GM10266 (cell line): ENCODE measurements around the gene DOP1A.

Experiments
- DNase-seq: peaks from one replicate; pipeline ENCODE4 v3.0.0; 2012; ENCODE audit errors: extremely low spot score
- TF ChIP-seq, protein P1 (sequence below): IDR thresholded peaks from 2 replicates; pipeline ENCODE4 v1.5.1; 2012; ENCODE audit warnings: mild to moderate bottlenecking, low read depth; ENCODE audit not compliant: control insufficient read depth, insufficient read depth; ENCODE audit errors: missing control alignments

Gene DOP1A

DNA sequence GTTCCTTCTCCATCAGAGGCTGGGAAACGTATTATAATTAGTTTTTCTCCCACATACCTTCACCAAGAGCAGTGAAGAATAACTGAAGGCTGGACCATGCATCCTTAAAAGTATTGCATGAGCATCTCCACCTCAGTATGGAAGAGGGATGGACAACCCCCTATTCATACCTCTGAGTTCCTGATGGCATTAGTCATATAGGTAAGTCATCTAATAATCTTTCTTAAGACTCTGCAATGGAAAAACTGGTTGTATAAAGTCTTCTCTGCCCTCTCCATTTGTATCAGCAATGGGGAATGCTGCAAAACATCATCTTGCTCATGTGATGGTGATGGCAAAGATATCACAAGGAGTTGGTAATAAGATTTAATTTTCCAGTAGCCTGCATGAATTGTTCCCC, 101.1 kb downstream of the DOP1A start:
- TF ChIP-seq, protein P1, sequence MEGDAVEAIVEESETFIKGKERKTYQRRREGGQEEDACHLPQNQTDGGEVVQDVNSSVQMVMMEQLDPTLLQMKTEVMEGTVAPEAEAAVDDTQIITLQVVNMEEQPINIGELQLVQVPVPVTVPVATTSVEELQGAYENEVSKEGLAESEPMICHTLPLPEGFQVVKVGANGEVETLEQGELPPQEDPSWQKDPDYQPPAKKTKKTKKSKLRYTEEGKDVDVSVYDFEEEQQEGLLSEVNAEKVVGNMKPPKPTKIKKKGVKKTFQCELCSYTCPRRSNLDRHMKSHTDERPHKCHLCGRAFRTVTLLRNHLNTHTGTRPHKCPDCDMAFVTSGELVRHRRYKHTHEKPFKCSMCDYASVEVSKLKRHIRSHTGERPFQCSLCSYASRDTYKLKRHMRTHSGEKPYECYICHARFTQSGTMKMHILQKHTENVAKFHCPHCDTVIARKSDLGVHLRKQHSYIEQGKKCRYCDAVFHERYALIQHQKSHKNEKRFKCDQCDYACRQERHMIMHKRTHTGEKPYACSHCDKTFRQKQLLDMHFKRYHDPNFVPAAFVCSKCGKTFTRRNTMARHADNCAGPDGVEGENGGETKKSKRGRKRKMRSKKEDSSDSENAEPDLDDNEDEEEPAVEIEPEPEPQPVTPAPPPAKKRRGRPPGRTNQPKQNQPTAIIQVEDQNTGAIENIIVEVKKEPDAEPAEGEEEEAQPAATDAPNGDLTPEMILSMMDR, result no peak
- no peak for DNase-seq

GRCh38 chr6:83169106-83169505, 101.6 kb downstream of the DOP1A start:
- DNase-seq, result no peak
- TF ChIP-seq, protein P1, result no peak

DNA sequence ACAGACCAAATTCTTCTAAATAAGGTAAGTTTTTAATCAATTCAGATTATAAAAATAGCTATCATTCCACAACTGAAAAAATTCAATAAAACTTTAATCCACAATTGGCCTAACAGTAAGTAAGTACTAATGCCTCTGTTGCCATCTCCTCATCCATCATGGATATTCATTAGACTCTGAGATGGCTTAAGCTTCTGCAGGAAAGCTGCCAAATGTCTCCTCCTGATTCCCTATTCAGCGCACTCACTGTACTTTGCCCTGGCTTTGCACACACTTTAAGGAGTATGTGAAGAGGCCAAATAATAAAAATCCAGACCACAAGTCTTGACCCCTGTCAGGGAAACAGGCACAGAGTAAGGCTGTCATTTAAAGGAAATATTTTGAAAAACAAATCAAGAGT, 102.0 kb downstream of the DOP1A start:
- TF ChIP-seq, protein P1, result no peak
- no peak for DNase-seq

- TF ChIP-seq, protein P1, result no peak
- DNase-seq, result no peak
These were observed 108.8 kb downstream of the DOP1A start for GRCh38 chr6:83176246-83176645.

DNA sequence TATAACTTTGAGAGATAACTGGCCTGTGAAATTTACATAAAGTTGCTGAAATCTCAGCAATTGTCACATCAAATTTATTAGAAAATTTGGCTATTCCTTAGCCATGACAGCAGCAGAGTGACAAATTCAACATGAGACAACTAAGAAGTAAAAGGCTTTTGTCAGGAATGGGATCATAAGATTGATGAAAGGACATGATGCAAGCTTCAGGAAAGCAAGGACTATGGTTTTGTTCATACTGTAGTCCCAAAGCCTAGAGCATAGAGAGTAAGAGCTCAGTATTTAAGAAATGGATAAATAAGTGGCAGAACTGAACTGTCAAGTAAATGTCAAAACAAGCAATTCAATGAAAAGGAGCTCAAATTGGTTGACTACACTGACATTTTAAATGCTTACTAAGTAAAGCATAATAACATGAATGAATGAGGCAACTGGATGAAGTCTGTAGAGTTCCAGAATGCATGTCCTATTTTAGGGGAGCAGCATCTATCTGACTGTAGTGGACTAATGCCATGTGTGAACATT, 113.0 kb downstream of the DOP1A start:
- TF ChIP-seq, protein P1, result no peak
- DNase-seq, result no peak

DNA sequence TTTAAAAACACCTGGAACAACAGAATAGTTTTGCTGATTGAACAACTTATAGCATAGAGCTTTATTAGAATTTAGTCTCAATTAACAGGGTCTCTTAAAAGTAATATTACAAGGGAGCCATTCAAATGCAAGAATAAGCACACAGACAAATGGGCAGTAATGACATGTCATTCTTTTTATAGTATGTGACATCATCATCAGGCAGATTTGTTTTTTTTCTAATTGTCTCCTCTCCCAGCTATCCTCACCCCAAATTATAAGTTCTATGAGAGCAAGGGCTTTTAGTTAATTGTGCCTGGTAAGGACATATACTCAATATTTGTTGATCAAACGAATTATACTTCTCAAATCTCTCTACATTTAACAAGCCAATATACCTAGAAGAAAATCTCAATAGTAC, 114.6 kb downstream of the DOP1A start:
- DNase-seq, result no peak
- TF ChIP-seq, protein P1, result no peak

GRCh38 chr6:83183082-83183828, 115.8 kb downstream of the DOP1A start:
- DNase-seq, result no peak
- TF ChIP-seq, protein P1, result no peak
